GM19351 (cell line): ENCODE data around the gene MACROD1.

Experiments used
- ATAC-seq: cut with Tn5 transposase; IDR thresholded peaks from one replicate; pipeline ENCODE4 v1.9.1; 2021; ENCODE audit warnings: mild to moderate bottlenecking, moderate library complexity; ENCODE audit not compliant: unreplicated experiment

Gene MACROD1

GRCh38 chr11:64077607-64078006, 88.3 kb downstream of the MACROD1 start:
- ATAC-seq: no peak

DNA sequence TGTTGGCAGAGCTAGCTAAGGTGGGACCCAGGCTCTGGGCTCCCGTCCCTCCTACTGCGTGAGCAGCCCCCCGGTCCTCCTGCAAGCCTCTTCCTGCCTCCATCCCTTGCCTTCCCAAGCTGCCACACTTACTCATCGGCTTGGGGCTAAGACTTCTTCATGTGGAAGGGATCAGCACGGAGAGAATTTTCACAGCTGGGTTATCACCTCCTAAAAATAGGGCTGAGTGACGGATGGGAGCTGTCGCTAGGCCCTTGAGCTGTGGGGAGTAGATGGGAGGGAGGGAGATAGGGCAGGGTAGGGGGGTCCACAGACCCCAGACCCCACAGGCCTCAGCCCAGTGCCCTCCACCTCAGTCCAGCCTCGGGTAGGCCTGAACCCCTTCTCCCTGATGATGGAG, 89.2 kb downstream of the MACROD1 start:
- ATAC-seq: no peak

DNA sequence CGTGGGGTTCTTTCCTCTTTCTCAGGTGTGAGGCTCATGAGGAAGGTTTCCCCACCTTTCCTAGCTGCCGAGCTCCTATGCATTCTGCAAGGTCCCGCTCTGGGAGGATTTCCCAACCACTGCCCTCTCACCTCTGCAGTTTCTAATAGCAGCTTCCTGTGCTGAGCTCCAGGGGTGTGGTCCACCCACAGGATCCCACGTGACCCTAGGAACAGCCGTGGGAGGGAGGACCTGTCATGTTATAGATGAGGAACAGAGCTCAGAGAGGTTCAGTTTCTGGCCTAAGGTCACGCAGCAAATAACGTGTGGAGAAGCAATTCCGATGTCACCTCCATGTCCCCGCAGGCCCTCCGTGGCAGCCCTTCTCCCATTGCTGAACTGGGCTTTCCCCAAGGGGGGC, 91.7 kb downstream of the MACROD1 start:
- no peak for ATAC-seq

GRCh38 chr11:64073542-64073941, 92.4 kb downstream of the MACROD1 start:
- no peak for ATAC-seq

- no peak for ATAC-seq
Observed at GRCh38 chr11:64072871-64073270, 93.0 kb downstream of the MACROD1 start.

GRCh38 chr11:64072403-64072802, 93.5 kb downstream of the MACROD1 start:
- ATAC-seq: no peak

DNA sequence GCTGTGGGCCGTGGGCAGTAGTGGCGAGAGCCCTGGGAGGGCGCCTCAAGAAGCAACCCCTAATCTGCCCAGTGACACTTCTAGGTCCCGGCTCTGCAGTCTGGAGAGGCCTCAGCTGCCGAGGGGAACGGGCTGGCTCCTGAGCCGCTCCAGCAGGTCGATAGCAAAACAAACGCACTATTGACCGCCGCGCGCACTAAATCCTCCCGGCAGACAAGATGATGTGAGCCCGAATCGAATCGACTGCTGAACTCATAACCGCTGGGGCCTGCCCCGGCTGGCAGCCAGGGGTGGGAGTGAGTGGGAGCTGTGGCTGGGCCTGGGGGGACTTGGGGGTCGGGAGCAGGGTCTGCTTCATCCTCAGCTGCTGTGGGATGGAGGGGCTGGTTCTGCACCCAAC, 94.1 kb downstream of the MACROD1 start:
- ATAC-seq: no peak

- no peak for ATAC-seq
Observed at GRCh38 chr11:64070314-64070681, 95.6 kb downstream of the MACROD1 start.

- no peak for ATAC-seq
Observed at GRCh38 chr11:64069401-64070313, 96.3 kb downstream of the MACROD1 start.

- ATAC-seq: no peak
Observed at GRCh38 chr11:64068705-64069400, 97.1 kb downstream of the MACROD1 start.

- no peak for ATAC-seq
Observed at GRCh38 chr11:64067230-64067993, 98.5 kb downstream of the MACROD1 start.

DNA sequence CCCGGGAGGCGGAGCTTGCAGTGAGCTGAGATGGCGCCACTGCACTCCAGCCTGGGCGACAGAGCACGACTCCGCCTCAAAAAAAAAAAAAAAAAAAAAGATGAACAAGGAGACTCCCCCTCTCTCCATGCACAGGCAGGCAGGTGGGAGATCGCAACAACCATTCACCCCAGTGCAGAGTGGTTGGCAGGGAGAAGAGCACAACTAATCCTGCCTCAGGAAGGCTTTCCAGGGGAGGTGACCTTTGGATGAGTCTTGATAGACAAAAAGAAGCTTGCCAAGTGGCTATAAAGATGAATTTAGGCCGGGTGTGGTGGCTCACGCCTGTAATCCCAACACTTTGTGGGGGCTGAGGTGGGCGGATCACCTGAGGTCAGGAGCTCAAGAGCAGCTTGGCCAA, 100.2 kb downstream of the MACROD1 start:
- no peak for ATAC-seq

- ATAC-seq: no peak
Observed at GRCh38 chr11:64065141-64065465, 100.8 kb downstream of the MACROD1 start.

DNA sequence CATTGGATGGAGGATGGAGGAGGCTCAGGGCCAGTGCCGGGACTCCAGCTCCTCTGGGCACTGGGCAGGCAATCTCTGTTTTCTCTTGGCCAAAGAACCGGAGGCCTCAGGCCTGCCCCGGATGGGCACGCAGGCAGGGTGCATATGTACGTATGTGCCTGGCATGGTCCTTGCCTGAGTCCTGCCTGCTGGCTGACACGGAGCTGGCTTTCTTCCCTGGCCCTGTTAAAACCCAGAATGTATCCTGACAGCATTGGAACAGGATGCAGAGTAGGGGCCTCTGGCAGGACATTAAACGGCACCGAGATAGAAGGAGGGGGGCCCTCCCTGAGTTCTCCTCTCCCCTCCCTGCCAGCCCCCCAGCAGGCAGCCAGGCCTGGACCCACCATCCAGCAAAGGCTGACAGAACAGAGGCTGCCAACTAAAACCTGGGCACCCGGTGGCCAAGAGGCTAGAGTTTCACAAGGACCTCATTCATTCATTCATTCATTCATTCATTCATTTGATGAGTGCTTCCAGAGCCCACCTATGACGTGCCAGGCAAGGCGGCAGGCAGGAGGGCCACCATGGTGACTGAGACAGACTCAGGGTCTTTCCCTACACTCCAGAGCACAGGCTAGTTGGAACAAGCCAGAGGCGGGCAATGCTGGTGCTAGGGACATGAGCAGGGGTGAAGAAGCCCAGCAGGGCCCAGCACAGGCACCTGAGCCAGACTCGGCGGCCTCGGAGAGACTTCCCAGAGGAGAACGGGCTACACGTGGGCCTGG, 101.4 kb downstream of the MACROD1 start:
- no peak for ATAC-seq

DNA sequence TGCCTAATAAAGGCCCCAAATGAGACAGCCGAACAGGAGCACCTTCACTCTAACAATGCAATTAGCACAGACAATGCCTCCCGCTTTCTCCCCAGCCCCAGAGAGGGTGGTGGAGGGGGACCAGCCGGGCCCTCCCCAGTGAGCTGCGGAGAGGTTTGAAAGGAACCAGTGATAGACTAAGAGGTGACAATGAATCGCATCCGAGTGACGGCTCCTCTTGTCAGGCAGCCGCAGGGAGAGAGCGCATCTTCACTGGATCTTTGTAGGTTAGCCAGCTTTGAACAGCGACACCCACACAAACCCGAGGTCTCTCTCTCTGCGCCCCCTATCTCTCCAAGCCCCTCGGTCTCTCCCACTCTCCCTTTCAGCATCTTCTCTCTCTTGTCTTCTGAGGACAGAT, 102.1 kb downstream of the MACROD1 start:
- no peak for ATAC-seq

GRCh38 chr11:64062185-64063039, 103.5 kb downstream of the MACROD1 start:
- no peak for ATAC-seq

DNA sequence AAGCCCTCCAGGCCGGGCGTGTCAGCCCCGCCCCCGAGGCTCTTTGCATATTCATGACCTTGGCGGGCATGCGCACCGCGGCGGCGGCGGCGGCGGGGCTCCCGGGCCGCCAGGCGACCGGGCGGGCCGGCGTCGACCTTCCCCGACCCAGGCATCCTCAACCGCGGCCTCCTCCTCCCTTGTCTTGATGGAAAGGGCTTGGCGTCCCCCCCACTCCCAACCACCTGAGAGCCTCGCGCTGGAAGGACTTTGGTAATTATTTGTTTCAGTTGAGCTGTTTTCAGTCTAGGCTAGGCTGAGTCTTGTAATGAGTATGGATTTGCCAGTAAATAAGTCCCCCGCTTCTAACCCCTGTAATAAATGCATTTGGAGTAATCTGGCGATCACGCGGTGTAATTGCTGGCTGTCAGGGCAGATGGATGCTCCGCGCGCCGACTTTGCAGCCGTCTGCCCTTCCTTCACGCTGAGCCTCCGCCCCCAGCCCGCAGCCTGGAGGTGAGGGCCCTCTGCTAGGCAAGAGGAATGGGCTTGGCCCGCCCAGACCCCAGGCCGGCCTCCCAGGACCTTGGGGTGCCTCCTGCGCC, 105.0 kb downstream of the MACROD1 start:
- ATAC-seq: peak; percentile 44

DNA sequence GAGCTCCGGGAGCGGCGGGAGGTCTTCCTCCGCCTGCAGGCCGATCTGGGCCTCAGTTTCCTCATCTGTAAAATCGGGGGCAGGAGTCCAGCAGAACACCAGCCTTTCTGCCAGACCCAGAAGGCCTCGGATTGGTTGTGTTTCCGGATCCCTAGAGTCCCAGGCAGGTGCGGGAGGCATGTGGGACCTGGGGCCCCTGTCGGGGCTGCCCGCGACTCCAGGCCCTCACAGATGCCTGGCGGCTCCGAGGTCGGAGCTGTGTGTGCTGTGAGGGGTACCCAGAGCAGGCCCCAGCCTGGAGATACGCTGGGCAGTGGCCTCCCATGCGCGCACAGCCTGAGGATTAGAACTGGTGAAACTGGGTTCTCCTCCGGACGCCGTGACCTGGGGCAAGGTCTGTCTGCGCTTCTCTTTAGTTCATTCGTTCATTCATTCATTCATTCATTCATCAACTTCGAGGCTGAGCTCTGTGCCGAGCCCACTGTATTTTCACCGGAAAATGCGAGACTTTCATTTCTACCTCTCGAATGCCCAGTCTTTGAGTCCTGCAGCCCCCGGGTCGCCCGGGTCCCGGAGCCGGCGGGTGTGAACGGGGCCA, 105.6 kb downstream of the MACROD1 start:
- no peak for ATAC-seq
